HG03135 (cell line): Measurements from ENCODE around the gene ALDH1A2.
"Not testable (repeated sequence)": the region's sequence is repeated elsewhere in the genome, so short reads cannot be mapped to it uniquely, and the experiment has no call there.

Experiments
- ATAC-seq: cut with Tn5 transposase; IDR thresholded peaks from one replicate; pipeline ENCODE4 v1.9.1; 2021; ENCODE audit warnings: mild to moderate bottlenecking, moderate library complexity; ENCODE audit not compliant: unreplicated experiment

The ALDH1A2 gene

GRCh38 chr15:58065445-58066041 lies at the start of gene ALDH1A2:
Gene ALDH1A2, minus strand, starts transcription at chr15:58065711. Its CDS starts 61 bp downstream, at chr15:58065650.
- ATAC-seq: no peak

- ATAC-seq: no peak
Measured at GRCh38 chr15:58114812-58115211, 49.3 kb upstream of the ALDH1A2 start.

GRCh38 chr15:58114388-58114787 lies 48.9 kb upstream of the ALDH1A2 start:
- ATAC-seq: no peak

GRCh38 chr15:58113358-58113757 lies 47.8 kb upstream of the ALDH1A2 start:
- ATAC-seq: not testable (repeated sequence)

GRCh38 chr15:58111718-58112104 lies 46.2 kb upstream of the ALDH1A2 start:
- no peak for ATAC-seq

GRCh38 chr15:58110999-58111717 lies 45.6 kb upstream of the ALDH1A2 start:
- ATAC-seq: no peak

- no peak for ATAC-seq
Measured at GRCh38 chr15:58109419-58109818, 43.9 kb upstream of the ALDH1A2 start.

GRCh38 chr15:58108117-58108516 lies 42.6 kb upstream of the ALDH1A2 start:
- no peak for ATAC-seq

GRCh38 chr15:58103482-58103881 lies 38.0 kb upstream of the ALDH1A2 start:
- ATAC-seq: no peak

GRCh38 chr15:58096529-58097084 lies 31.1 kb upstream of the ALDH1A2 start:
- no peak for ATAC-seq

- ATAC-seq: no peak
Measured at GRCh38 chr15:58095415-58095814, 29.9 kb upstream of the ALDH1A2 start.

GRCh38 chr15:58087871-58088270 lies 22.4 kb upstream of the ALDH1A2 start:
- no peak for ATAC-seq

- no peak for ATAC-seq
Measured at GRCh38 chr15:58086491-58086890, 21.0 kb upstream of the ALDH1A2 start.

GRCh38 chr15:58083526-58083925 lies 18.0 kb upstream of the ALDH1A2 start:
- ATAC-seq: no peak

GRCh38 chr15:58081891-58082290 lies 16.4 kb upstream of the ALDH1A2 start:
- no peak for ATAC-seq

GRCh38 chr15:58081456-58081855 lies 15.9 kb upstream of the ALDH1A2 start:
- no peak for ATAC-seq

GRCh38 chr15:58080959-58081358 lies 15.4 kb upstream of the ALDH1A2 start:
- not testable (repeated sequence) for ATAC-seq

GRCh38 chr15:58080398-58080797 lies 14.9 kb upstream of the ALDH1A2 start:
- ATAC-seq: no peak

- no peak for ATAC-seq
Measured at GRCh38 chr15:58078591-58078990, 13.1 kb upstream of the ALDH1A2 start.

GRCh38 chr15:58077427-58077826 lies 11.9 kb upstream of the ALDH1A2 start:
- ATAC-seq: no peak

GRCh38 chr15:58074452-58074851 lies 8.9 kb upstream of the ALDH1A2 start:
- ATAC-seq: no peak

- no peak for ATAC-seq
Measured at GRCh38 chr15:58070801-58071418, 5.4 kb upstream of the ALDH1A2 start.
